ENCODE measurements around the gene RASGEF1B.

Gene RASGEF1B

GRCh38 chr4:81454499-81454898 lies 17.2 kb downstream of the RASGEF1B start:
- no peak for DNase-seq (ENCODE audit: low spot score)

GRCh38 chr4:81453024-81453423 lies 18.7 kb downstream of the RASGEF1B start:
- DNase-seq (ENCODE audit: low spot score), result no peak
- TF ChIP-seq CTCF (IDR thresholded peaks at IDR 0.05; ENCODE audit: extremely low read depth, missing control alignments), result no peak

More at GRCh38 chr4:81454499-81454898, 17.2 kb downstream of the RASGEF1B start:
- TF ChIP-seq CTCF (IDR thresholded peaks at IDR 0.05; ENCODE audit: extremely low read depth, missing control alignments), result no peak

- TF ChIP-seq CTCF (IDR thresholded peaks at IDR 0.05; ENCODE audit: extremely low read depth, missing control alignments), result no peak
- DNase-seq (ENCODE audit: low spot score), result no peak
These were observed 19.2 kb downstream of the RASGEF1B start for GRCh38 chr4:81452452-81453006.

GRCh38 chr4:81449015-81449414 lies 22.7 kb downstream of the RASGEF1B start:
- no peak for TF ChIP-seq CTCF (IDR thresholded peaks at IDR 0.05; ENCODE audit: extremely low read depth, missing control alignments)
- no peak for DNase-seq (ENCODE audit: low spot score)

- no peak for DNase-seq (ENCODE audit: low spot score)
- no peak for TF ChIP-seq CTCF (IDR thresholded peaks at IDR 0.05; ENCODE audit: extremely low read depth, missing control alignments)
These were observed 24.0 kb downstream of the RASGEF1B start for GRCh38 chr4:81447566-81448229.

- no peak for DNase-seq (ENCODE audit: low spot score)
- TF ChIP-seq CTCF (IDR thresholded peaks at IDR 0.05; ENCODE audit: extremely low read depth, missing control alignments), result no peak
These were observed 25.1 kb downstream of the RASGEF1B start for GRCh38 chr4:81446634-81447033.

GRCh38 chr4:81445196-81445595 lies 26.5 kb downstream of the RASGEF1B start:
- no peak for DNase-seq (ENCODE audit: low spot score)
- no peak for TF ChIP-seq CTCF (IDR thresholded peaks at IDR 0.05; ENCODE audit: extremely low read depth, missing control alignments)
